ENCODE measurements around the gene DNM1.

DNA sequence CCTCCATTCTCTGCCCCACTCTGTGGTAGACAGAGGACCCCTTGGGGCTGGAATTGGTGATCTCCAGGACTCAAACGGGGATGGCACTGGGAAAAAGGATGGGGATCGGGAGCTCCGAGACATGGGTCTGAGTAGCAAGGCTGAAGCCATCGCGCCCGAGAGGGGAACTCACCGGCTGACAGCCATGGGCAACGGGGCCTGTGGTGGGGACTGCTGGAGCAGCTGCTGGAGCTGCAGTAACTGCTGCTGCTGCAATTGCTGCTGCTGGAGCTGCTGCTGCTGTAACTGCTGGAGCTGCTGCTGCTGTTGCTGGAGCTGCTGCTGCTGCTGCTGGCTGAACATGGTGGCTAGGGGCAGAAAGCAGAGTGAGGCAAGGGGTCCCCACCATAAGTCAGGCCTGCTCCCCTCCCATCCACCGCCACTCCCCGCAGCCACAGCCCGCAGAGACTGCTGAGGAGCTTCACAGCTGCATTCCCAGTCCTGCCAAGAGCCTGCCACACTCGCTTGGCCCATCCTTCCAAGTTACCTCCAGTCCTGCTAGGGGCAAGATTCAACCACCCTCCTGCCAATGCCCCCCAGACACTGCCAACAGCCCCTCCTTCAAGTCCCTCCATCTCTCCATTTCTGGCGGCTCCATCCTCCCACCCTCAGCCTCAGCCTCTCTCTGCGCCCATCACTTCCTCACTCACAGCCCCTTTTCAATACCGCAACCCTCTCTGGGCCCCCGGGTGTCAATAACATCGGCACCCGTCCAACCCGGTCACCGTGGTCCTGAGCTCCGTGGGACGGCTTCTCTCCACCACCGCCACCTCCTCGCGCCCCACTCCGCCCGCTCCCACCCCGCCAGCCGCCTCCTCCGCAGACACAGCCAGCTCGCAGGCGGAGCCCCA, 12.4 kb upstream of the DNM1 start:
- TF ChIP-seq POLR2A (IDR thresholded peaks at IDR 0.05): no peak
- TF ChIP-seq, protein P1, sequence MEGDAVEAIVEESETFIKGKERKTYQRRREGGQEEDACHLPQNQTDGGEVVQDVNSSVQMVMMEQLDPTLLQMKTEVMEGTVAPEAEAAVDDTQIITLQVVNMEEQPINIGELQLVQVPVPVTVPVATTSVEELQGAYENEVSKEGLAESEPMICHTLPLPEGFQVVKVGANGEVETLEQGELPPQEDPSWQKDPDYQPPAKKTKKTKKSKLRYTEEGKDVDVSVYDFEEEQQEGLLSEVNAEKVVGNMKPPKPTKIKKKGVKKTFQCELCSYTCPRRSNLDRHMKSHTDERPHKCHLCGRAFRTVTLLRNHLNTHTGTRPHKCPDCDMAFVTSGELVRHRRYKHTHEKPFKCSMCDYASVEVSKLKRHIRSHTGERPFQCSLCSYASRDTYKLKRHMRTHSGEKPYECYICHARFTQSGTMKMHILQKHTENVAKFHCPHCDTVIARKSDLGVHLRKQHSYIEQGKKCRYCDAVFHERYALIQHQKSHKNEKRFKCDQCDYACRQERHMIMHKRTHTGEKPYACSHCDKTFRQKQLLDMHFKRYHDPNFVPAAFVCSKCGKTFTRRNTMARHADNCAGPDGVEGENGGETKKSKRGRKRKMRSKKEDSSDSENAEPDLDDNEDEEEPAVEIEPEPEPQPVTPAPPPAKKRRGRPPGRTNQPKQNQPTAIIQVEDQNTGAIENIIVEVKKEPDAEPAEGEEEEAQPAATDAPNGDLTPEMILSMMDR (IDR thresholded peaks at IDR 0.05): no peak
